Ishikawa (cell line): ENCODE results near the gene GARNL3.

Experiments
- EP300 ChIP-seq: IDR thresholded peaks from 2 replicates; pipeline ENCODE4 v1.6.1; 2012; ENCODE audit warnings: borderline replicate concordance
- MAX ChIP-seq: IDR thresholded peaks from 2 replicates; pipeline ENCODE4 v1.6.1; 2012
- USF1 ChIP-seq: IDR thresholded peaks from 2 replicates; pipeline ENCODE4 v1.6.1; 2012

- TF ChIP-seq USF1: no peak
- TF ChIP-seq EP300: no peak
- no peak for TF ChIP-seq MAX
Measured at GRCh38 chr9:127300886-127301447, 36.4 kb downstream of the GARNL3 start.
